Spleen (tissue), 7 donors: Measurements from ENCODE around the gene TMEM150C.

ENCODE experiments used
- CTCF ChIP-seq, 11 experiments: fragments of 200-600 bp in 7 of 11; fragments of 450-650 bp in 4 of 11; sonication (generic) in 4 of 11; IDR thresholded peaks in 8 of 11; conservative IDR thresholded peaks in 3 of 11; 1 replicate in 7 of 11; 2 replicates in 4 of 11; pipeline versions ENCODE4 v1.4.0 to v1.8.0; 2016 to 2021; ENCODE audit warnings: antibody characterized with exemption in 11 of 11, inconsistent platforms in 4 of 11, mild to moderate bottlenecking in 1 of 11
- POLR2A ChIP-seq, 3 donors: fragments of 450-650 bp; IDR thresholded peaks; one replicate each; pipeline ENCODE4 v1.5.1; 2017; ENCODE audit warnings: antibody characterized with exemption in 3 of 3, mild to moderate bottlenecking in 1 of 3
- POLR2AphosphoS5 ChIP-seq, 3 donors: sonication (generic); formaldehyde crosslinking; IDR thresholded peaks; one replicate each; pipeline ENCODE4 v1.5.1; 2017; ENCODE audit warnings: antibody characterized with exemption in 3 of 3
- donor health status: DM: no; HTN: no; CAD: no; lungs with moderate emphysema.
- donor health status: DM: no; HTN: no; CAD: no.
- donor health status: DM: no; HTN: no; CAD: no.

- TF ChIP-seq CTCF (IDR thresholded peaks at IDR 0.05 in 8 of 11, conservative IDR thresholded peaks at IDR 0.05 in 3 of 11): no peak
- no peak for TF ChIP-seq POLR2A (IDR thresholded peaks at IDR 0.05)
- TF ChIP-seq POLR2AphosphoS5 (IDR thresholded peaks at IDR 0.05): no peak
Measured at GRCh38 chr4:82587826-82588540, 26.2 kb upstream of the TMEM150C start.
